ENCODE measurements around the gene UBR4.

Gene UBR4

GRCh38 chr1:19084206-19084738 is 125.8 kb downstream of the UBR4 start:
- no peak for TF ChIP-seq YY1 (IDR thresholded peaks at IDR 0.05; ENCODE audit: low read depth)
- no peak for TF ChIP-seq USF1 (IDR thresholded peaks at IDR 0.05)
- TF ChIP-seq FOXM1 (IDR thresholded peaks at IDR 0.05; ENCODE audit: borderline replicate concordance, low read depth) = no peak
- TF ChIP-seq EGR1 (IDR thresholded peaks at IDR 0.05) = no peak
- TF ChIP-seq TCF12 (IDR thresholded peaks at IDR 0.05; ENCODE audit: low read depth) = no peak
- TF ChIP-seq TAF1 (IDR thresholded peaks at IDR 0.05; ENCODE audit: low read depth) = no peak

DNA sequence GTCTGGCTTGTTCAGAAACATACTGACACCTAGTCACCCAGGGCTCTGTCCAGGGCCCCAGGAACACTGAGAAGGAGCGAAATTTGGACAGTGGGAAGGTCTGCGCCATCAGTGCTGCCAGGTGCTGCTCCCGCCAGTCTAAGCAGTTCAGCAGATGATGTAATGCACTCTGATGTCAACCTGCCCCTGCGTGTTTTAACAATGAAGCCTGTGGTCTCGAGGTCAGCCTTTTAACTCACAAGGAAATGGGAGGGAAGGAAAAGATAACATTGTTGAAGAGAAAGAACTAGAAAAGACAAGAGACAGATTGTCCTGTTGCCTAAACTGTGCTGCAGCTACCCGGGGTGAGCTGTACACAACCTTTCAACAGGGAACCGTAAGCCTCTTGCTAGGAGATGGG is 127.0 kb downstream of the UBR4 start:
- TF ChIP-seq NFIC (IDR thresholded peaks at IDR 0.05) = no peak
- no peak for TF ChIP-seq TEAD4 (IDR thresholded peaks at IDR 0.05)
- no peak for TF ChIP-seq EGR1 (IDR thresholded peaks at IDR 0.05)
- TF ChIP-seq TAF1 (IDR thresholded peaks at IDR 0.05; ENCODE audit: low read depth) = no peak
- no peak for TF ChIP-seq FOXM1 (IDR thresholded peaks at IDR 0.05; ENCODE audit: borderline replicate concordance, low read depth)
- TF ChIP-seq EP300 (IDR thresholded peaks at IDR 0.05; ENCODE audit: borderline replicate concordance) = no peak
- no peak for TF ChIP-seq CREB1 (IDR thresholded peaks at IDR 0.05; ENCODE audit: low read depth)

DNA sequence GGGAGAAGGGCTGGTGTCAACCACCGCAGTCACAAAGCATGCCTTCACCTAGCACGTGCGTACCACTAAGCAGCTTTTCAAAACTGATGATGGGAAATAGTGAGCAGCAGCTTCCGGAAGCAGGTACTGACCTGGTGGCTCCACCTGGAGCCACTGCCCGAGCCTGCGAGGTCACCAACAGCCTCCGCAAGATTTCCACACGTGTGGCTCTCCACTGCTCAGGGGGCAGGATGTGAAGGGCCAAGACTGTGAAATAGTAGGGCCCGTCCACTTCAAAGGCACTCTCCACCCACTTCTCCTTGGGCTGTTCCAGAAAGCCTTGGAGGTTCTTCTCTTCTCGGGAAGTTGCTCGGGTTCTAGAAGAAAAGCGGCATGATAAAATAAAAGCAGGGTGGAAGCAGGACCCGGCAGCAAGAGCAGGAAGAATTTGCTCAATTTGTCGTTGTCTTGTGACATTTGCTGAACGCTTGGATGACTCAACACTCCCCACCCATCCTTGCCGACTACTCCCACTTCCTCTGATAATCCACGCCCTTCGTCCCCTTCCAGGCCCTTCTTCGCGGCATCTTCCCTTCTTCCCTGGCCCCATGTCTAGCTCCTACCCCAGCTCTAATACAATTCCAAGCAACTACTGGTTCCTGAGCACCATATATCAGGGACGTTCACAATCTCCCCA is 128.7 kb downstream of the UBR4 start:
- no peak for TF ChIP-seq EP300 (IDR thresholded peaks at IDR 0.05; ENCODE audit: borderline replicate concordance)
- TF ChIP-seq NFIC (IDR thresholded peaks at IDR 0.05) = no peak
- TF ChIP-seq FOXM1 (IDR thresholded peaks at IDR 0.05; ENCODE audit: borderline replicate concordance, low read depth) = no peak
- no peak for TF ChIP-seq CREB1 (IDR thresholded peaks at IDR 0.05; ENCODE audit: low read depth)

- TF ChIP-seq YY1 (IDR thresholded peaks at IDR 0.05; ENCODE audit: low read depth) (no peak), TAF1 (IDR thresholded peaks at IDR 0.05; ENCODE audit: low read depth) (no peak)
- TF ChIP-seq, protein P1, sequence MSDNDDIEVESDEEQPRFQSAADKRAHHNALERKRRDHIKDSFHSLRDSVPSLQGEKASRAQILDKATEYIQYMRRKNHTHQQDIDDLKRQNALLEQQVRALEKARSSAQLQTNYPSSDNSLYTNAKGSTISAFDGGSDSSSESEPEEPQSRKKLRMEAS (IDR thresholded peaks at IDR 0.05) = no peak
Measured at GRCh38 chr1:19080721-19081120, 129.3 kb downstream of the UBR4 start.

GRCh38 chr1:19079541-19080472 is 130.3 kb downstream of the UBR4 start:
- TF ChIP-seq CREB1 (IDR thresholded peaks at IDR 0.05; ENCODE audit: low read depth) (no peak), EGR1 (IDR thresholded peaks at IDR 0.05) (no peak), USF1 (IDR thresholded peaks at IDR 0.05) (no peak), CEBPB (IDR thresholded peaks at IDR 0.05) (no peak), TAF1 (IDR thresholded peaks at IDR 0.05; ENCODE audit: low read depth) (no peak), TCF12 (IDR thresholded peaks at IDR 0.05; ENCODE audit: low read depth) (no peak), NFIC (IDR thresholded peaks at IDR 0.05) (no peak), ZBTB7A (IDR thresholded peaks at IDR 0.05; ENCODE audit: low read depth) (no peak)
- TF ChIP-seq, protein P1 (IDR thresholded peaks at IDR 0.05) = no peak

DNA sequence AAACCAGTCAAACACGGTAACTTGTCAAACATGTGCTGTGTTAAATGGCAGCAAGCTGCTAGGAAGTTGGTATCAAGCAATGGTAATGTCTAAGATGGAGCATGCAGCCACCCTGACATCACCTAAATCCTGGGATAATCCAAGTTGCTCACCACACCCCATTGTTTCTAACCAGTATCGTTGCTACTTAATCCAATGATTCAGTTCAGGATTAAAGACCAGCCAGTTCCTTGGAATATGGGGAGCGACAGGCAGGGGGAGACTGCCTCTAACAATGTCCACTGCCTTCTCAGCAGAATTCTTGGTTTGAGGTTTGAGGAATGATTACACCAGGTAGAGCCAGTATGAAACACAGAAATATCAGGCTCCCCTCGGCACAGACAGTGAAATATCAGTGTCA is 131.5 kb downstream of the UBR4 start:
- TF ChIP-seq YY1 (IDR thresholded peaks at IDR 0.05; ENCODE audit: low read depth) = no peak
- no peak for TF ChIP-seq TCF12 (IDR thresholded peaks at IDR 0.05; ENCODE audit: low read depth)
- no peak for TF ChIP-seq REST (IDR thresholded peaks at IDR 0.05; ENCODE audit: low read depth)
- TF ChIP-seq EGR1 (IDR thresholded peaks at IDR 0.05) = no peak
- TF ChIP-seq NFIC (IDR thresholded peaks at IDR 0.05) = no peak
- no peak for TF ChIP-seq EP300 (IDR thresholded peaks at IDR 0.05; ENCODE audit: borderline replicate concordance)
- no peak for TF ChIP-seq RAD21 (IDR thresholded peaks at IDR 0.05; ENCODE audit: low read depth)
- TF ChIP-seq TAF1 (IDR thresholded peaks at IDR 0.05; ENCODE audit: low read depth) = no peak
- no peak for TF ChIP-seq FOXM1 (IDR thresholded peaks at IDR 0.05; ENCODE audit: borderline replicate concordance, low read depth)
- TF ChIP-seq USF1 (IDR thresholded peaks at IDR 0.05) = no peak
- no peak for TF ChIP-seq TEAD4 (IDR thresholded peaks at IDR 0.05)
- no peak for TF ChIP-seq CEBPB (IDR thresholded peaks at IDR 0.05)
- TF ChIP-seq CREB1 (IDR thresholded peaks at IDR 0.05; ENCODE audit: low read depth) = no peak
- TF ChIP-seq ZBTB7A (IDR thresholded peaks at IDR 0.05; ENCODE audit: low read depth) = no peak
- TF ChIP-seq, protein P1 (IDR thresholded peaks at IDR 0.05) = no peak
